ENCODE data around the gene TAC4.

GRCh38 chr17:49825645-49826044, 22.2 kb downstream of the TAC4 start:
- no peak for TF ChIP-seq CTCF (optimal IDR thresholded peaks at IDR 0.05 in 1 of 3, IDR thresholded peaks at IDR 0.05 in 1 of 3, conservative IDR thresholded peaks at IDR 0.05 in 1 of 3; ENCODE audit: extremely low read depth in 1 of 3, insufficient read depth in 2 of 3, low read length in 3 of 3)
- TF ChIP-seq EZH2 (IDR thresholded peaks at IDR 0.05; ENCODE audit: low read length): no peak
